HEK293 (cell line): ENCODE measurements around the gene RASL12.

Source experiments
- CTCF ChIA-PET: fragments of 350-600 bp; formaldehyde crosslinking; extraction: SDS; loops from one replicate; lab custom pipeline; 2021; ENCODE audit warnings: antibody characterized with exemption; lab: Yijun Ruan, JAX
- POLR2A ChIA-PET: fragments of 300-600 bp; formaldehyde crosslinking; extraction: SDS; loops from one replicate; lab custom pipeline; 2020; ENCODE audit warnings: antibody characterized with exemption, inconsistent platforms; lab: Yijun Ruan, JAX
- H3K27ac ChIP-seq: fragments of 200-500 bp; sonication (Bioruptor generic); 2 replicates; pipeline ENCODE4 v1.5.1; 2014; ENCODE audit warnings: low read depth, low read length, control low read depth, inconsistent platforms; ENCODE audit errors: extremely low read depth
- H3K36me3 ChIP-seq, 2 experiments: fragments of 200-500 bp in 1 of 2; sonication (Bioruptor generic) in 1 of 2; 1 replicate in 1 of 2; 2 replicates in 1 of 2; pipeline ENCODE4 v1.5.1; 2014 to 2017; ENCODE audit warnings: inconsistent platforms in 2 of 2, low read length in 2 of 2; ENCODE audit not compliant: control insufficient read depth in 2 of 2, insufficient read depth in 1 of 2
- H3K4me1 ChIP-seq: fragments of 200-500 bp; sonication (Bioruptor generic); 2 replicates; pipeline ENCODE4 v1.5.1; 2014; ENCODE audit warnings: mild to moderate bottlenecking, low read length, inconsistent platforms; ENCODE audit not compliant: control insufficient read depth, insufficient read depth
- H3K4me3 ChIP-seq: 2 replicates; pipeline ENCODE4 v1.5.1; 2011; ENCODE audit warnings: low read depth, mild to moderate bottlenecking, control low read depth, low read length, moderate library complexity
- H3K9me3 ChIP-seq: fragments of 200-500 bp; sonication (Bioruptor generic); 2 replicates; pipeline ENCODE4 v1.5.1; 2014; ENCODE audit warnings: low read depth, low read length, inconsistent platforms; ENCODE audit not compliant: control insufficient read depth, insufficient read depth
- AEBP2 ChIP-seq: fragments of 450-650 bp; formaldehyde crosslinking; IDR thresholded peaks from 2 replicates; pipeline ENCODE4 v1.5.1; 2016; ENCODE audit warnings: missing biosample characterization, missing genetic modification characterization, borderline replicate concordance
- BCL6B ChIP-seq: fragments of 450-650 bp; formaldehyde crosslinking; IDR thresholded peaks from 2 replicates; pipeline ENCODE4 v1.5.1; 2017; ENCODE audit warnings: missing biosample characterization, missing genetic modification characterization
- GLI2 ChIP-seq: fragments of 450-650 bp; formaldehyde crosslinking; IDR thresholded peaks from 2 replicates; pipeline ENCODE4; 2017; ENCODE audit warnings: missing biosample characterization, missing genetic modification characterization, low read depth, borderline replicate concordance
- KLF9 ChIP-seq: fragments of 450-650 bp; formaldehyde crosslinking; IDR thresholded peaks from 2 replicates; pipeline ENCODE4 v1.5.1; 2016; ENCODE audit warnings: missing biosample characterization, missing genetic modification characterization, low read depth
- MEIS1 ChIP-seq: sonication (generic); formaldehyde crosslinking; IDR thresholded peaks from 2 replicates; pipeline ENCODE4 v1.8.1; 2022; ENCODE audit warnings: missing genetic modification reagents, mild to moderate bottlenecking, borderline replicate concordance
- MZF1 ChIP-seq: fragments of 450-650 bp; formaldehyde crosslinking; IDR thresholded peaks from 2 replicates; pipeline ENCODE4 v1.5.1; 2017; ENCODE audit warnings: missing biosample characterization, missing genetic modification characterization, borderline replicate concordance
- OSR2 ChIP-seq: fragments of 450-650 bp; formaldehyde crosslinking; IDR thresholded peaks from 2 replicates; pipeline ENCODE4 v1.5.1; 2016; ENCODE audit warnings: missing biosample characterization, missing genetic modification characterization
- PRDM1 ChIP-seq: fragments of 450-650 bp; formaldehyde crosslinking; IDR thresholded peaks from 2 replicates; pipeline ENCODE4; 2016; ENCODE audit warnings: missing biosample characterization, missing genetic modification characterization
- WT1 ChIP-seq: fragments of 450-650 bp; formaldehyde crosslinking; IDR thresholded peaks from 2 replicates; pipeline ENCODE4 v1.5.1; 2016; ENCODE audit warnings: missing biosample characterization, missing genetic modification characterization
- ZBTB48 ChIP-seq: fragments of 450-650 bp; formaldehyde crosslinking; IDR thresholded peaks from 2 replicates; pipeline ENCODE4 v1.5.1; 2016; ENCODE audit warnings: missing biosample characterization, missing genetic modification characterization
- ZBTB49 ChIP-seq: fragments of 450-650 bp; formaldehyde crosslinking; IDR thresholded peaks from 2 replicates; pipeline ENCODE4 v1.5.1; 2016; ENCODE audit warnings: missing biosample characterization, missing genetic modification characterization, low read depth
- ZFP69B ChIP-seq: fragments of 450-650 bp; formaldehyde crosslinking; IDR thresholded peaks from 2 replicates; pipeline ENCODE4 v1.5.1; 2016; ENCODE audit warnings: missing biosample characterization, missing genetic modification characterization
- ZNF121 ChIP-seq: fragments of 450-650 bp; formaldehyde crosslinking; IDR thresholded peaks from 2 replicates; pipeline ENCODE4 v1.5.1; 2016; ENCODE audit warnings: missing biosample characterization, missing genetic modification characterization
- ZNF18 ChIP-seq: fragments of 450-650 bp; formaldehyde crosslinking; IDR thresholded peaks from 2 replicates; pipeline ENCODE4 v1.5.1; 2016; ENCODE audit warnings: missing biosample characterization, missing genetic modification characterization
- ZNF184 ChIP-seq: fragments of 450-650 bp; IDR thresholded peaks from 2 replicates; pipeline ENCODE4 v1.5.1; 2018; ENCODE audit warnings: missing biosample characterization, mild to moderate bottlenecking, missing genetic modification characterization
- ZNF19 ChIP-seq: fragments of 450-650 bp; formaldehyde crosslinking; IDR thresholded peaks from 2 replicates; pipeline ENCODE4; 2016; ENCODE audit warnings: missing biosample characterization, missing genetic modification characterization, low read depth
- ZNF214 ChIP-seq: fragments of 450-650 bp; formaldehyde crosslinking; IDR thresholded peaks from 2 replicates; pipeline ENCODE4 v1.5.1; 2017; ENCODE audit warnings: missing biosample characterization, mild to moderate bottlenecking, missing genetic modification characterization, borderline replicate concordance
- ZNF280C ChIP-seq: fragments of 450-650 bp; formaldehyde crosslinking; IDR thresholded peaks from 2 replicates; pipeline ENCODE4 v1.5.1; 2016; ENCODE audit warnings: missing biosample characterization, missing genetic modification characterization
- ZNF292 ChIP-seq: fragments of 450-650 bp; formaldehyde crosslinking; IDR thresholded peaks from 2 replicates; pipeline ENCODE4 v1.5.1; 2016; ENCODE audit warnings: low read depth, missing biosample characterization, missing genetic modification characterization, borderline replicate concordance
- ZNF354C ChIP-seq: fragments of 450-650 bp; formaldehyde crosslinking; IDR thresholded peaks from 2 replicates; pipeline ENCODE4 v1.5.1; 2016; ENCODE audit warnings: missing biosample characterization, missing genetic modification characterization, low read depth, borderline replicate concordance
- ZNF404 ChIP-seq: fragments of 450-650 bp; formaldehyde crosslinking; IDR thresholded peaks from 2 replicates; pipeline ENCODE4 v1.5.1; 2017; ENCODE audit warnings: missing biosample characterization, missing genetic modification characterization
- ZNF426 ChIP-seq: fragments of 450-650 bp; formaldehyde crosslinking; IDR thresholded peaks from 2 replicates; pipeline ENCODE4 v1.5.1; 2017; ENCODE audit warnings: missing biosample characterization, missing genetic modification characterization, mild to moderate bottlenecking, inconsistent platforms, moderate library complexity
- ZNF521 ChIP-seq: fragments of 450-650 bp; formaldehyde crosslinking; IDR thresholded peaks from 2 replicates; pipeline ENCODE4 v1.5.1; 2017; ENCODE audit warnings: missing biosample characterization, mild to moderate bottlenecking, missing genetic modification characterization
- ZNF548 ChIP-seq: fragments of 450-650 bp; formaldehyde crosslinking; IDR thresholded peaks from 2 replicates; pipeline ENCODE4 v1.5.1; 2016; ENCODE audit warnings: missing biosample characterization, missing genetic modification characterization
- ZNF561 ChIP-seq: fragments of 450-650 bp; IDR thresholded peaks from 2 replicates; pipeline ENCODE4 v1.5.1; 2018; ENCODE audit warnings: missing biosample characterization, missing genetic modification characterization, borderline replicate concordance
- ZNF624 ChIP-seq: fragments of 450-650 bp; formaldehyde crosslinking; IDR thresholded peaks from 2 replicates; pipeline ENCODE4 v1.5.1; 2017; ENCODE audit warnings: missing biosample characterization, missing genetic modification characterization
- ZNF639 ChIP-seq: fragments of 450-650 bp; formaldehyde crosslinking; IDR thresholded peaks from 2 replicates; pipeline ENCODE4 v1.5.1; 2016; ENCODE audit warnings: missing biosample characterization, missing genetic modification characterization
- ZNF677 ChIP-seq: fragments of 450-650 bp; IDR thresholded peaks from 2 replicates; pipeline ENCODE4 v1.5.0; 2018; ENCODE audit warnings: missing biosample characterization, mild to moderate bottlenecking, missing genetic modification characterization, moderate library complexity
- ZNF785 ChIP-seq: fragments of 450-650 bp; formaldehyde crosslinking; IDR thresholded peaks from 2 replicates; pipeline ENCODE4 v1.5.1; 2016; ENCODE audit warnings: missing biosample characterization, missing genetic modification characterization

RASL12 gene

GRCh38 chr15:65008983-65009382 is 58.8 kb downstream of the RASL12 start (continued):
- TF ChIP-seq AEBP2 = no peak
- no peak for TF ChIP-seq WT1
- TF ChIP-seq ZNF121 (tag by site-specific recombination) = no peak
- TF ChIP-seq ZNF548 = no peak
- TF ChIP-seq ZFP69B (tag by site-specific recombination) = no peak
- TF ChIP-seq ZNF18 (tag by site-specific recombination) = no peak
- no peak for TF ChIP-seq ZNF521 (tag by site-specific recombination)
- no peak for TF ChIP-seq ZNF280C (tag by site-specific recombination)
- no peak for TF ChIP-seq OSR2 (tag by site-specific recombination)
- no peak for TF ChIP-seq ZNF561
- TF ChIP-seq ZNF426 = no peak
- no peak for TF ChIP-seq GLI2
- no peak for TF ChIP-seq ZNF184 (tag by site-specific recombination)
- TF ChIP-seq, all 188 proteins: peak for 0

GRCh38 chr15:65006876-65007275 is 60.9 kb downstream of the RASL12 start:
- ChIA-PET POLR2A (interaction anchor here (0.7 kb wide), 1 partner anchor 109 kb away, joined by 10 read pairs; no protein-coding TSS in a partner anchor), CTCF (no interaction called here)
- H3K36me3 ChIP-seq = peaks cover 8 to 28% of the 10 kb centered on the region in 2 experiments; a peak in 2 of 3 replicates
- no peaks in the 10 kb centered on the region for H3K9me3 ChIP-seq
- no peak overlapping the region for H3K27ac ChIP-seq
- no peak overlapping the region for H3K4me3 ChIP-seq
- no peaks in the 10 kb centered on the region for H3K4me1 ChIP-seq
- TF ChIP-seq ZNF677 (tag by site-specific recombination) (no peak), KLF9 (tag by site-specific recombination) (no peak), ZNF404 (tag by site-specific recombination) (no peak), PRDM1 (tag by site-specific recombination) (no peak), ZBTB48 (tag by site-specific recombination) (no peak), ZBTB49 (tag by site-specific recombination) (no peak), BCL6B (tag by site-specific recombination) (no peak), ZNF639 (tag by site-specific recombination) (no peak), MZF1 (tag by site-specific recombination) (no peak), ZNF214 (tag by site-specific recombination) (no peak), ZNF785 (tag by site-specific recombination) (no peak), MEIS1 (CRISPR knock-in tag) (no peak), WT1 (no peak), ZNF19 (tag by site-specific recombination) (no peak), ZNF624 (no peak), ZNF354C (tag by site-specific recombination) (no peak), ZNF292 (tag by site-specific recombination) (no peak)
